SKM-1 (cell line): ENCODE measurements around the gene PIAS1.
A peak's percentile ranks its signal among the peaks of the same experiment; 100 is the strongest.
"Not testable (repeated sequence)": the region's sequence is repeated elsewhere in the genome, so short reads cannot be mapped to it uniquely, and the experiment has no call there.

Experiments used
- DNase-seq: peaks from one replicate; lab custom pipeline; 2025; ENCODE audit not compliant: unreplicated experiment; lab: John Stamatoyannopoulos, UW

Gene PIAS1

DNA sequence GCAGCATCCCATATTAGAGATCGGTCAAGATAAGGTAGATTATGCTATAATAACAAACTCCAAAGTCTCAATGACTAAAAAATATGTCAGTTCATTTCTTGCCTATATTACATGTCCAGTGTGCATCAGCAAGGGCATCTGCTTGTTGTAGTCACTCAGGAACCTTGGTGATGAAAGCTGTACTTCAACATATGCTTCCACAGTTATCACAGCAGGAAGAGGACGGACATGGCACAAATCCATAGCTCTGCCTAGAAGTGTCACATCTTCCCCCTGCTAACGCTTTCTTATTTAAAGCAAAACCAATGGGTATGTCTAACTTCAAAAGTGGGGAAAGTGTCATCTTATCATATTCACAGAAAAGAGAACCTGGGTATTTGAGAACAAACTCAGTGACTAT is 20.0 kb upstream of the PIAS1 start:
- DNase-seq = no peak

- no peak for DNase-seq
Observed at GRCh38 chr15:68034719-68035293, 19.3 kb upstream of the PIAS1 start.

GRCh38 chr15:68038246-68038645 is 15.9 kb upstream of the PIAS1 start:
- DNase-seq = no peak

DNA sequence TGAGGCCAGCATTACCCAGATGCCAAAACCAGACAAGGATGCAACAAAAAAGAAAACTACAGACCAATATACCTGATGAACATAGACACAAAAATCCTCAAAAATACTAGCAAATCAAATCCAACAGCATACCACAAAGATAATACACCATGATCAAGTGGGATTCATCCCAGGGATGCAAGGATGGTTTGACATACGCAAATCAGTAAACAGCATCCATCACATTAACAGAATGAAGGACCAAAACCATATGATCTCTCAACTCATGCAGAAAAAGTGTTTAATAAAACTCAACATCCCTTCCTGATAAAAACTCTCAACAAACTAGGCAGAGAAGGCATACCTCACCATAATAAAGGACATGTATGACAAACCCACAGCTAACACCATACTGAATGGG is 14.0 kb upstream of the PIAS1 start:
- DNase-seq = no peak

GRCh38 chr15:68042156-68042854 is 11.8 kb upstream of the PIAS1 start:
- no peak for DNase-seq

DNA sequence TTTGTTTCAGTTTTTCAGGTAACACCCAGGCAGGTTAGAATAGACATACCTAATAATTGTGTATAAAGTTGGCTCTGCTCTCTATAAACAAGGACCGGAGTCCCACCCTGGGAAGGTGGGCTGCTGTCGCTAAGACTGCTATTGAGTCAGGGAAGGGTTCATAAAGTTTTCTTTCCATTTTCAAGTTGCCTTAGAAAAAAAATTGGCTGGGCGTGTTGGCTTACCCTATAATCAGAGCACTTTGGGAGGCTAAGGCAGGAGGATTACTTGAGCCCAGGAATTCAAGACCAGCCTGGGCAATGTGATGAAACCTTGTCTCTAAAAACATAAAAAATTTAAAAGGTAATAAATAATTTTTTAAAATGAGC is 11.3 kb upstream of the PIAS1 start:
- no peak for DNase-seq

GRCh38 chr15:68045289-68046265 is 8.5 kb upstream of the PIAS1 start:
- DNase-seq = no peak

DNA sequence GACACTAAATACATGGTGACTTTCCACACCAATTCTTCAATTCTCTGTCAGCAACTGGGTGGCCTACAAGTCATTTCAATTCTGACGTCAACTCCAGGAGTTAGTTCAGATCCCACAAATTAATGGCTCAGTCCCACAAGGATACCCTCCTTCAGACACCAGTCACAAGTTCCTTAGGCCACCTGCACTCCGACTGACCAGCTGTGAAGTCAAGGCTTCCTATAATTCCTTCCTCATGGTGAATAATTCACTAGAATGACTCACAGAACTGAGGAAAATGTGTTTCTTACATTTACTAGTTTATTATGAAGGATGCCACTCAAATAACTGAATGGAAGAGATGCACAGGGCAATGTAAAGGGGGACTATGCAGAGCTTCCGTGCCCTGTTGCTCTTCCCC is 6.3 kb upstream of the PIAS1 start:
- no peak for DNase-seq

- no peak for DNase-seq
Observed at GRCh38 chr15:68051109-68051508, 3.0 kb upstream of the PIAS1 start.

DNA sequence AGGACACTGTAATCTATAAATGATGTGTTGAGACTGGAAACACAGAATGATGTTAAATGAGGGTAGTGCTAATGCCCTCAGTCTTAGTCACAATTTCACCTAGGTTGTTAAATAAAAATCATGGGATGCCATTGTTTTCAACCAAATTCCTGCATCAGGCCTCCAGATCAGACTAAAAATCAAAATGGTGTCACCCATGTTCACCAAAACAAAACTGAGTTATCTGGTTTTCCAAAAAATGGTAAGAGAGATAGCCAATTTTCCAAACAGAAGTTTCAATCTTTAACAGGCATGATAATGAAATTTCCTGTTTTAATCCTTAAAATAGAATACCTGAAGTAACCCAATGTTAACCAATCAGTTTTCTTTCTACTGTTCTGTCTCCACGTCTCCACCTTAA is 2.2 kb upstream of the PIAS1 start:
- DNase-seq = no peak

DNA sequence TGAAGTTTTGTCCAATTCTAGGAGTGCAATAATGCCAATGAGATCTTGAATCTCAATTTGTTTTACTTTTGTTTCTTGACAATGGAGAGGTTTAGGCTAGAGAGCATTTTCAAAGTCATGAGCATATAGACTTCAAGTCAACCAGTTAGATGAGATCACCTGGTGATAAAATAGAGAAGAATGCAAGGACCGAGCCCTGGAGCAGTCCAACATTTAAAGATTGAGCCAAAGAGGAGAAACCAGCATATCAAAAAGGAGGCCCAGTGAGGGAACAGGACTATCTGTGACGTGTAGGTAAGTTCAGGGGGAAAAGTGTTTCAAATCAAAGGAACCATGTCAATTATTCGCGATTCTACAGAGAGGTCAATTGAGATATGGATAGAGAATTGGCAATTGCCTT is 1.7 kb upstream of the PIAS1 start:
- DNase-seq = no peak

GRCh38 chr15:68053001-68053400 is 1.1 kb upstream of the PIAS1 start:
- DNase-seq = no peak

DNA sequence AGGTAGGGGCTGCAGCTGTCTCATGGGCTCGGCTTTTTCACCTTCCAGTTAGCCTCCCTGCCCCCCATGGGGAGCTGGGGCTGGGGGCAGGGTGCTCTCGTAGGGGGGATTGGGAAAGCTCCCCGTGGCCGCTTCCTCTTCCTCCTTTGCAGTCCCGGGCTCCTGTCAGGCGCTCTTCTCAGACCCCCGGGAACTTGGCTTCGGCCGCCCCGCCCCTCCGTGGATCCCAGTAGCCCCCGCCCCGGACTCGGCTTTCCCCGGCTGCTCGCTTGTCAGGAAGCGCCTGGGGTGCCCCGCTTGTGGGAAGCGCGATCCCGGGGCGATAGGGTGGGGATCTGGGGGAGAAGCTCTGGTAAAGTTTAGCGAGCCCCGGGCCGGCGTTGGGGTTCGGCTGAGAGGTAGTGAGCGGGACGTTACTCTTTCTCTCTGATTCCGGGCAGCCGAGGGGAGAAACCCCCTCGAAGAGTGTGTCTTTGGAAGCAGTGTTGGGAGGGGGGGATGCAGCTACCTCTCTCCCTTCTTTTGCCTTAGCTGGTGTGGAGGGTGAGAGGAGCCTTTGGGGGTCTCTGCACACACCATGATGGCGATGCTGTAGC is 611 bp downstream of the PIAS1 start:
- DNase-seq = peak; percentile 39

DNA sequence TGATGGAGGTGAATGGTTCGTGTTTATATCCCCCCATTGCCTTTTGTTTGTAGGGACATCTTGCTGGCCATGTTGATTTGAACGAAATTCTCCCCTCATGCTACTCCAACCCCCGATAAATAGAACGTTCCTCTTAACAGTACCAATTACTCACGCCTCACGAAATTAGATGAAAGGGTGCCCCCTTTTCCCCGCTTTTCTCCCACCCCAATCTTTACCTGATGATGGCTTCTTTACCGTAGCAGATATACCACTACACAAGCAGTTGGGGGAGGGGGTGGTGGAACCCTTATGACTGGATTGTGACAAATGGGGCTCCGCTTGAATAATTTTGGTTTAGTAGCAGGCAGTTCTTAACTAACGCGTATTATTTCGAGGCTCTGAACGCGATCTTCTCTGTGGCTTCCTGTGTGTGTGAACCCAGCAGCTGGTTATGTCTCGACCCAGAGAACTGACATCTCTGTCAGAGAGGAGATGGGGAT is 1.1 kb downstream of the PIAS1 start:
- DNase-seq = no peak

DNA sequence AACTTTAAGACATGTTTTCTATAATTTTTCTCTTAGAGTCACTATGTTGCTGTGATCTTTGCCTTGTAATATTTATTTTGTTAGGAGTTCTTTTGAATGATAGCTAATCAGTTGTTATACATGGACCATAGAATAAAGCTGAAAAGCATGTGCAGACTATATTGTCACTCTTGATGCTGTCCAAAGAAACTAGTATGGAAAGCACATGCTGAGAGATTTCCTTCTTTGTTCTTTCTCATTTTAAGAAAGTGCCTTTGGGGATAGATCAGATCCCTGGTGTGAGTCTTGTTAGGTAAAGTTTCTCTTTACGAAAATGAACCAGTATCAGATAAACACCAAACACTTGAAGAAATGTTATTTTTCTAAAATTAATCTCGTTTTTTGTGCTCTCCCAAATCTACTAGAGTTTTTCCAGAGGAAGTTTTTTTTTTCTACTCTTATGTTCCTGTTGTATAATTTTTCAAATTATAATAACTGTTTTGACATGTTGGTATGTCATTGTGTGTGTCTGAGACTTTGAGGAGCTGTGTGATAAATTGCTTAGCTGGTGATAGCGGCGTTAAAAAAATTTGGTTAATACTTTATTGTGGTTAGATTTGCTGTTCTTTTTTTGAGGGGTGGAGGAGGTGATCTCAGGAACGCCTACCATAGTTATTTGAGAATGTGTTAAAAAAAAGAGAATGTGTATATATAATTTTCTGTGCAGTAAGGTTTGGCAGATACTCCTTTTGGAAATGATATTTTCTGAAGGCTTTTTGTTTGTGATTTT is 2.2 kb downstream of the PIAS1 start:
- no peak for DNase-seq

DNA sequence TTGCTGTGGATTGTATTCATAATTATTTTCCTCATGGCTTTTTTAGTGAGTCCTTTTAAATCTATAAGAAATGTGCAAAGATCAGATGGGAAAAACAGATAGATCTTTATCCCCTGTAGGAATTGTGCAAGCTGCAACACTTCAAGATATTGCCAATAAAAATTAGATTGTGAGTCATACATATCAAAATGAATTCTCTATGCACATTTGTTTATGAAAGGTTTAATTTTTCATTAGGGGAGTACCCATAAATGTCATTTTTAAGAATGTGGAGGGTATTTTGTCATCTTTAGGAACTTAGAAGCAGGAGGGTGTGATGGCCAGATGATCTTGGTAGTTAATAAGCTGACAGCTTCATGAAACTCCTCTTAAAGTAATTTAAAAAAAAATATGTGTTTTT is 2.9 kb downstream of the PIAS1 start:
- DNase-seq = no peak

GRCh38 chr15:68057758-68058157 is 3.6 kb downstream of the PIAS1 start:
- DNase-seq = no peak

- not testable (repeated sequence) for DNase-seq
Observed at GRCh38 chr15:68058970-68059369, 4.9 kb downstream of the PIAS1 start.

DNA sequence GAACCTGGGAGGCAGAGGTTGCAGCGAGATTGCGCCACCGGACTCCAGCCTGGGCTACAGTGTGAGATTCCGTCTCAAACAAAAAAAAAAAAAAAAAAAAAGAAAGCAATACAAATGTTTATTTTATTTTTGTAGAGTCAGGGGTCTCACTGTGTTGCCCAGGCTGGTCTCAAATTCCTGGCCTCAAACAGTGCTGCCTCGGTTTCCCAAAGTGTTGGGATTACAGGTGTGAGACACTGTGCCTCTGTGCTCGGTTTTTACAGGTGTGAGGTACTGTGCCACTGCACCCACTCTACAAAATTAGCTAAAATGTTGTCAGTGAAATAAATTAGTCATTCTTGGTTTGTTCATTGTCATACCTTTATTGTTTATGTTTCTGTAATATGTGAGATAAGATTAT is 5.5 kb downstream of the PIAS1 start:
- DNase-seq = no peak

DNA sequence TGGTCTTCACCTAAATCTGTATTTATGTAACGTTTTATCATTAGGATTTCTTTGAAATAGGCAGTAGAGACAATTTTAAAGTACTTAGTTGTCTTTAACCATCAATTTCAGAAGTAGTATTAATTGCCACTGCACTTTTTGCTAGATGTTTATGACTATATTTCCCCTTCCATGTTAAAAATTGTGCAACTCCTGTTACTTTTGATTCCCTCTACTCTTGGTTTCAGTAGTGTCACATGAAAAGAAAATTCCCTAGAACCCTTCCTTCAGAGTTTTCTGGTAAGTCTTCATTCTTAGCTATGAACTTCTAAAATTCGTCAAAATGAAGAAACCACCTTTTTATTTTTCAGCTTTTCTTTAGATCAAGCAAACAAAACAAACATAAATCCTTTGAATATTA is 7.1 kb downstream of the PIAS1 start:
- DNase-seq = no peak

DNA sequence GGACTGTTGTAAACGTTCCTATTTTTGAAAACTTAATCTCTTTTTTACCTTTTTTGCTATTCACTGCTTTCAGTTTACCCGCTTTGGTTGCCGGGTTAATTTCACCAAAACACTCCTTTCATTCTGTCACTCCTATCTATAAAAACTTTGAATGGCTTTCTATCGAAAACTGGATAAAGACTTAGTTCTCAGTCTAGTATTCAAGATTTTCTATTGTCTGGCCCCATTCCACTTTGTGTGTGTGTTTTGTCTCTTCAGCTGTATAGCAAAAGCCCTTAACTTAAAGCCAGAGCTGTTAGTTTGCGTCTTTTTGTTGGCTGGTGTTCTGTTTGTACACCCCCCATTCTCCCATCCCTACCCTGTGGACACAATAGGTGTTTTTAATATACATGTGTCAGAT is 7.5 kb downstream of the PIAS1 start:
- DNase-seq = no peak
